Gastrocnemius medialis (tissue), 4 donors: ENCODE data around the gene GMPR2.

Experiments used
- POLR2A ChIP-seq, 2 donors: fragments of 450-650 bp; IDR thresholded peaks; one replicate each; pipeline ENCODE4 v1.6.1; 2017; ENCODE audit warnings: antibody characterized with exemption in 2 of 2, mild to moderate bottlenecking in 2 of 2, moderate library complexity in 2 of 2
- TF ChIP-seq, protein P1 (sequence below), 5 experiments: fragments of 450-650 bp in 3 of 5; fragments of 200-600 bp in 2 of 5; sonication (generic) in 2 of 5; IDR thresholded peaks in 4 of 5; conservative IDR thresholded peaks in 1 of 5; 1 replicate in 4 of 5; 2 replicates in 1 of 5; pipeline ENCODE4 v1.5.1; 2016 to 2019; ENCODE audit warnings: antibody characterized with exemption in 5 of 5, mild to moderate bottlenecking in 3 of 5, moderate library complexity in 3 of 5

DNA sequence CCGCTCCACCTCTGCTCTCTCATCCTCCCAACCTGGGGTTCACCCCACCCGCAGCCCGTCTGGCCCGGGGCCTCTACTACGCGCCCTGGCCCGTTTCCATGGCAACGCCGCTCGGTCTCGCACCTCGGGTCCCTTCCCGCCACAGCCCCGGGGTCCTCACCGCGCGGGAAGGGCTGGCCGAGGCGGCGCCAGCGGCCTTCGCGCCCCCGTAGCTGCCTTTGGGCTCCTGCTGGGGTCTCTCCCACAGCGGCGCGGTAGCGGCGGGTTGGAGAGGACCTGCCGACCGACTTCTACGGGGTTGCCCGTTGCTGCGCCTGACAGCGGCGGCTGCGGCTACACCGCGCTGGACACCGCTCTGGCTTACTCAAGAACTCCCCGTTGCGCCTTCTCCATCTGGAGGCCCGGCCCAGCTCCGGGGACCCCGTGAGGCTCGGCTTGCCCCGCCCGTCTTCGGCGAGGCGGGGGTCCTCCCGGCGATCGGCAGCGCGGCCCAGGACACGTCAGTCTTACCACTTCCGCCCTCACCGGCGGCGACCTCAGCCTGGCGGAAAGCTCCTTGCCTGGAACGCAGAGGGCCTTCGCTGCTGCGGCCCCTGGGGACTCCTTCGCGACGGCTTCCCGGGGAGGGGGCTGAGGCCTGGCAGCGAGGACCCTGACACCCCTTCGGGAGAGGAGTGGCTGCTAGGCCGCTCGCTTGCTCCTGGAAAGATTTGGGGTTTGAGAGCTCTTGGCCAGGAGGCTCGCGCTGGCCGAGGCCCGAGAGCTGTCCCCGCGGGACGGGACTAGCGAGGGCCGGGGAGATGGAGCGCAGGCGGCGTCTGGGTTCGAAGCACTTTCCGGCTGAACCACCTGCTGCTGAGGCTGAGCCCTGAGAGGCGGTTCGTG lies 37.3 kb upstream of the GMPR2 start, which contains the start of gene TM9SF1:
- TF ChIP-seq POLR2A (IDR thresholded peaks at IDR 0.05) = peak; percentile 55 to 73
- TF ChIP-seq, protein P1, sequence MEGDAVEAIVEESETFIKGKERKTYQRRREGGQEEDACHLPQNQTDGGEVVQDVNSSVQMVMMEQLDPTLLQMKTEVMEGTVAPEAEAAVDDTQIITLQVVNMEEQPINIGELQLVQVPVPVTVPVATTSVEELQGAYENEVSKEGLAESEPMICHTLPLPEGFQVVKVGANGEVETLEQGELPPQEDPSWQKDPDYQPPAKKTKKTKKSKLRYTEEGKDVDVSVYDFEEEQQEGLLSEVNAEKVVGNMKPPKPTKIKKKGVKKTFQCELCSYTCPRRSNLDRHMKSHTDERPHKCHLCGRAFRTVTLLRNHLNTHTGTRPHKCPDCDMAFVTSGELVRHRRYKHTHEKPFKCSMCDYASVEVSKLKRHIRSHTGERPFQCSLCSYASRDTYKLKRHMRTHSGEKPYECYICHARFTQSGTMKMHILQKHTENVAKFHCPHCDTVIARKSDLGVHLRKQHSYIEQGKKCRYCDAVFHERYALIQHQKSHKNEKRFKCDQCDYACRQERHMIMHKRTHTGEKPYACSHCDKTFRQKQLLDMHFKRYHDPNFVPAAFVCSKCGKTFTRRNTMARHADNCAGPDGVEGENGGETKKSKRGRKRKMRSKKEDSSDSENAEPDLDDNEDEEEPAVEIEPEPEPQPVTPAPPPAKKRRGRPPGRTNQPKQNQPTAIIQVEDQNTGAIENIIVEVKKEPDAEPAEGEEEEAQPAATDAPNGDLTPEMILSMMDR (IDR thresholded peaks at IDR 0.05 in 4 of 5, conservative IDR thresholded peaks at IDR 0.05 in 1 of 5) = peak in 1 of 5 experiments; percentile 24
